HCT116 (cell line): ENCODE data around the gene CBLB. TPM values are rescaled to one million over a fixed set of nuclear protein-coding genes. Genes with fewer than 3 reads are reported as not detected.

Experiments
- ATAC-seq: fragments of 200-7000 bp; cut with Tn5 transposase; 2 replicates; pipeline ENCODE4 v1.9.1; 2020; ENCODE audit warnings: mild to moderate bottlenecking, moderate library complexity
- BruUV-seq: library from RNA; stranded (reverse); fragments of 400-500 nt; replicated peaks from 2 replicates; lab custom pipeline; 2021; lab: Mats Ljungman, UMichigan
- CTCF ChIA-PET: fragments of 300-600 bp; sonication (Branson Sonifier 250); formaldehyde crosslinking; loops from one replicate; lab custom pipeline; 2021; ENCODE audit warnings: antibody characterized with exemption; lab: Charles Lee
- POLR2A ChIA-PET: fragments of 300-600, 350-600 bp; sonication (Branson Sonifier 250); formaldehyde crosslinking; loops from one replicate; lab custom pipeline; 2021; ENCODE audit warnings: antibody characterized with exemption; lab: Charles Lee
- RAD21 ChIA-PET, 2 experiments: fragments of 300-600 bp; sonication (Branson Sonifier 250); formaldehyde crosslinking; loops; one replicate each; lab custom pipeline; 2023; ENCODE audit warnings: low total read pairs in 2 of 2; ENCODE audit not compliant: uncharacterized antibody in 2 of 2, unreplicated experiment in 2 of 2, low non-redundant PET in 1 of 2; lab: Charles Lee
- DNase-seq: peaks from one replicate; pipeline ENCODE4 v3.0.0-alpha.2; 2010; ENCODE audit warnings: low read depth, low spot score
- H2AFZ ChIP-seq: fragments of 200-600 bp; shearing (Covaris generic), sonication (generic); 2 replicates; pipeline ENCODE4 v1.6.1; 2017; ENCODE audit warnings: low read depth, mixed run types, mixed read lengths, antibody characterized with exemption, low read length; ENCODE audit not compliant: poor library complexity, severe bottlenecking
- H3K27ac ChIP-seq: 2 replicates; pipeline ENCODE4 v1.5.1; 2012; ENCODE audit warnings: low read depth, low read length
- H3K27me3 ChIP-seq: fragments of 200-600 bp; sonication (generic); 2 replicates; pipeline ENCODE4 v1.6.1; 2016; ENCODE audit warnings: mixed run types, low read length, mixed read lengths; ENCODE audit not compliant: insufficient read depth
- H3K36me3 ChIP-seq, 2 experiments: fragments of 200-500 bp in 1 of 2; fragments of 200-600 bp in 1 of 2; sonication (Bioruptor generic) in 1 of 2; sonication (generic) in 1 of 2; 2 replicates each; pipeline versions ENCODE4 v1.5.1 to v1.6.1; 2014 to 2016; ENCODE audit warnings: low read length in 2 of 2, inconsistent platforms in 1 of 2, mixed read lengths in 1 of 2, mixed run types in 1 of 2; ENCODE audit not compliant: insufficient read depth in 2 of 2, control insufficient read depth in 1 of 2
- H3K4me1 ChIP-seq, 2 experiments: fragments of 200-600 bp in 1 of 2; sonication (generic) in 1 of 2; 2 replicates each; pipeline versions ENCODE4 v1.5.1 to v1.6.1; 2012 to 2017; ENCODE audit warnings: low read length in 2 of 2, inconsistent platforms in 1 of 2, mild to moderate bottlenecking in 1 of 2, mixed read lengths in 1 of 2, mixed run types in 1 of 2, moderate library complexity in 1 of 2; ENCODE audit not compliant: insufficient read depth in 2 of 2, control insufficient read depth in 1 of 2
- H3K4me2 ChIP-seq: fragments of 200-600 bp; sonication (generic); 2 replicates; pipeline ENCODE4 v1.6.1; 2017; ENCODE audit warnings: mixed run types, low read length, mixed read lengths
- H3K4me3 ChIP-seq, 2 experiments: fragments of 200-600 bp in 1 of 2; sonication (generic) in 1 of 2; replicated peaks in 1 of 2; 2 replicates each; pipeline ENCODE4 v1.5.1; 2011 to 2016; ENCODE audit warnings: low read length in 2 of 2, control low read depth in 1 of 2, low read depth in 1 of 2, mild to moderate bottlenecking in 1 of 2, mixed read lengths in 1 of 2, mixed run types in 1 of 2
- H3K79me2 ChIP-seq: fragments of 200-600 bp; sonication (generic); 2 replicates; pipeline ENCODE4 v1.6.1; 2017; ENCODE audit warnings: mild to moderate bottlenecking, mixed run types, low read length, moderate library complexity, mixed read lengths; ENCODE audit not compliant: insufficient read depth
- H3K9ac ChIP-seq: fragments of 200-600 bp; sonication (generic); 2 replicates; pipeline ENCODE4 v1.6.1; 2016; ENCODE audit warnings: low read length, mixed read lengths
- H3K9me2 ChIP-seq: fragments of 200-600 bp; sonication (generic), shearing (Covaris generic); 2 replicates; pipeline ENCODE4 v1.6.1; 2017; ENCODE audit warnings: mixed run types, mild to moderate bottlenecking, moderate library complexity; ENCODE audit not compliant: insufficient read depth
- H3K9me3 ChIP-seq, 2 experiments: fragments of 200-500 bp in 1 of 2; fragments of 200-600 bp in 1 of 2; sonication (Bioruptor generic) in 1 of 2; sonication (generic) in 1 of 2; 2 replicates each; pipeline ENCODE4 v1.6.1; 2014 to 2017; ENCODE audit warnings: low read length in 2 of 2, mixed read lengths in 2 of 2, inconsistent platforms in 1 of 2, low read depth in 1 of 2, mild to moderate bottlenecking in 1 of 2, mixed run types in 1 of 2, moderate library complexity in 1 of 2; ENCODE audit not compliant: control insufficient read depth in 1 of 2, insufficient read depth in 1 of 2
- H4K20me1 ChIP-seq: fragments of 200-600 bp; sonication (generic), shearing (Covaris generic); 2 replicates; pipeline ENCODE4 v1.6.1; 2017; ENCODE audit warnings: mixed run types, mild to moderate bottlenecking, moderate library complexity; ENCODE audit not compliant: insufficient read depth
- CBX3 ChIP-seq: IDR thresholded peaks from 2 replicates; pipeline ENCODE4 v1.6.1; 2012; ENCODE audit warnings: low read depth
- CTCF ChIP-seq, 3 experiments: fragments of 200-600 bp in 1 of 3; sonication (generic) in 1 of 3; IDR thresholded peaks in 2 of 3; conservative IDR thresholded peaks in 1 of 3; 2 replicates each; pipeline ENCODE4 v1.5.1; 2012 to 2017; ENCODE audit warnings: low read depth in 2 of 3, low read length in 2 of 3, antibody characterized with exemption in 1 of 3, borderline replicate concordance in 1 of 3, control low read depth in 1 of 3, mild to moderate bottlenecking in 1 of 3, mixed read lengths in 1 of 3, mixed run types in 1 of 3, moderate library complexity in 1 of 3; ENCODE audit not compliant: insufficient read depth in 1 of 3
- EGR1 ChIP-seq: IDR thresholded peaks from 2 replicates; pipeline ENCODE4 v1.6.1; 2012; ENCODE audit warnings: low read depth
- EZH2 ChIP-seq: fragments of 200-600 bp; sonication (generic); IDR thresholded peaks from 2 replicates; pipeline ENCODE4 v1.6.1; 2017; ENCODE audit warnings: antibody characterized with exemption, mixed run types
- FOSL1 ChIP-seq: IDR thresholded peaks from 2 replicates; pipeline ENCODE4 v1.6.1; 2012; ENCODE audit warnings: low read depth
- MAX ChIP-seq: IDR thresholded peaks from 2 replicates; pipeline ENCODE4 v1.6.1; 2012
- POLR2A ChIP-seq: IDR thresholded peaks from 2 replicates; pipeline ENCODE4 v1.7.0; 2011; ENCODE audit warnings: borderline replicate concordance; ENCODE audit not compliant: insufficient read depth, insufficient read length; ENCODE audit errors: extremely low read depth
- RAD21 ChIP-seq: IDR thresholded peaks from 2 replicates; pipeline ENCODE4 v1.6.1; 2012; ENCODE audit warnings: low read depth, mild to moderate bottlenecking
- REST ChIP-seq: IDR thresholded peaks from 2 replicates; pipeline ENCODE4 v1.6.1; 2012; ENCODE audit warnings: low read depth
- SIN3A ChIP-seq: IDR thresholded peaks from 2 replicates; pipeline ENCODE4 v1.6.1; 2012; ENCODE audit warnings: low read depth
- TCF7L2 ChIP-seq: IDR thresholded peaks from 2 replicates; pipeline ENCODE4 v1.7.0; 2011; ENCODE audit warnings: borderline replicate concordance, inconsistent platforms; ENCODE audit not compliant: insufficient read depth, insufficient read length; ENCODE audit errors: extremely low read depth
- ZBTB33 ChIP-seq: IDR thresholded peaks from 2 replicates; pipeline ENCODE4 v1.6.1; 2011; ENCODE audit warnings: mild to moderate bottlenecking, low read length, moderate library complexity; ENCODE audit not compliant: insufficient replicate concordance; ENCODE audit errors: extremely low read depth
- ZFX ChIP-seq: fragments of 450-650 bp; IDR thresholded peaks from 2 replicates; pipeline ENCODE4 v1.6.1; 2017
- intact Hi-C: fragments of 100-400 bp; cut with micrococcal nuclease; formaldehyde crosslinking; loops from 2 replicates; pipeline ENCODE4 v1.10.0; 2022
- total RNA-seq: library from RNA; stranded (reverse); gene quantifications from one replicate; pipeline ENCODE4 v1.2.1, GENCODE V29; 2021; ENCODE audit not compliant: unreplicated experiment

The CBLB gene
- total RNA-seq, 1 experiment from 2014 or later = 10.4 TPM

DNA sequence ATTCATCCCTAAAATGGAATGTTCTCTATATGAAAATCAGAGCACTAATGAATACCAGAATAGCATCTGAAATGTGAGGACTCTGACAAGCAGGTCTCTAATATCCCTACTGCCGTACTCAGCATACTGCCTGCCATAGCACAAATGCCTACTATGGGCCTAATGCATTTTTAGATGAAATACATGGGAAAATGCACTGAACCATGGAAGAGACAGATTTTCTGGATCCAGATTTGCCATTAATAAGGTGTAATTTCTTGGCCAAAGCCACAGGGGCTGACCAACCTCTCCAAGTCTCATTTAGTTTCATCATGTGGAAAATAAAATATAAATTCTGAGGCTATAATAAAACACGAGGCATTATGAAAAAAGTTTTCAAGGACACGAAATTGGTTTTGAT lies 123.8 kb downstream of the CBLB start:
- intact Hi-C loops = no loop called here
- no peak for TF ChIP-seq RAD21
- no peak for TF ChIP-seq CBX3
- DNase-seq = no peak
- H3K9me3 ChIP-seq = no peaks in the 10 kb centered on the region
- CTCF ChIA-PET = no interaction called here
- H3K36me3 ChIP-seq = no peaks in the 10 kb centered on the region
- no peak overlapping the region for H3K27ac ChIP-seq
- H3K4me3 ChIP-seq = no peak overlapping the region
- no peak overlapping the region for H2AFZ ChIP-seq
- ATAC-seq = no peak
- H4K20me1 ChIP-seq = no peaks in the 10 kb centered on the region
- no peak overlapping the region for H3K4me2 ChIP-seq
- no peaks in the 10 kb centered on the region for H3K9me2 ChIP-seq
- no peaks in the 10 kb centered on the region for H3K27me3 ChIP-seq
- H3K4me1 ChIP-seq = no peaks in the 10 kb centered on the region
- BruUV-seq = no TSS peak
- RAD21 ChIA-PET = no interaction called here
- no peak overlapping the region for H3K9ac ChIP-seq
- POLR2A ChIA-PET = no interaction called here
- no peaks in the 10 kb centered on the region for H3K79me2 ChIP-seq

- no peaks in the 10 kb centered on the region for H3K79me2 ChIP-seq
- H2AFZ ChIP-seq = no peak overlapping the region
- ChIA-PET POLR2A (no interaction called here), RAD21 (interaction anchor here in 1 of 2 experiments (0.7 kb wide), 1 partner anchor 467 kb away, joined by 3 read pairs; no protein-coding TSS in a partner anchor), CTCF (no interaction called here)
- H3K27ac ChIP-seq = no peak overlapping the region
- BruUV-seq = no TSS peak
- H4K20me1 ChIP-seq = no peaks in the 10 kb centered on the region
- H3K9me3 ChIP-seq = no peaks in the 10 kb centered on the region
- intact Hi-C loops = no loop called here
- no peaks in the 10 kb centered on the region for H3K27me3 ChIP-seq
- H3K4me3 ChIP-seq = no peak overlapping the region
- no peaks in the 10 kb centered on the region for H3K4me1 ChIP-seq
- H3K4me2 ChIP-seq = no peak overlapping the region
- H3K9me2 ChIP-seq = no peaks in the 10 kb centered on the region
- H3K36me3 ChIP-seq = no peaks in the 10 kb centered on the region
- ATAC-seq = no peak
- no peak overlapping the region for H3K9ac ChIP-seq
- no peak for DNase-seq
- no peak for TF ChIP-seq MAX
- no peak for TF ChIP-seq EZH2
- no peak for TF ChIP-seq EGR1
- no peak for TF ChIP-seq ZFX
- no peak for TF ChIP-seq RAD21
- TF ChIP-seq REST = no peak
- no peak for TF ChIP-seq POLR2A
- TF ChIP-seq ZBTB33 = no peak
- TF ChIP-seq FOSL1 = no peak
- TF ChIP-seq CTCF (IDR thresholded peaks at IDR 0.05 in 2 of 3, conservative IDR thresholded peaks at IDR 0.05 in 1 of 3; ENCODE audit: borderline replicate concordance in 1 of 3, insufficient read depth in 1 of 3, low read depth in 2 of 3, low read length in 2 of 3) = no peak
- no peak for TF ChIP-seq SIN3A
- no peak for TF ChIP-seq CBX3
- TF ChIP-seq TCF7L2 = no peak
Observed at GRCh38 chr3:105744202-105744601, 124.6 kb downstream of the CBLB start.
